Stimulated activated naive B cell treated with anti-CD40 and anti-IgM and Interleukin-4, amounts not matched to agents 10 μg/mL and 1 μg/mL and 100 μg/mL, for 72 hours (primary cell): ENCODE results near the gene ARHGEF39.
"Not testable (repeated sequence)": the region's sequence is repeated elsewhere in the genome, so short reads cannot be mapped to it uniquely, and the experiment has no call there.

ENCODE experiments used
- ATAC-seq, 2 donors: fragments of 150-1000 bp; cut with Tn5 transposase; replicated peaks; 2 replicates each; pipeline ENCODE4 v1.10.0; 2021; ENCODE audit warnings: moderate library complexity in 1 of 2
- DNase-seq: peaks from one replicate; pipeline ENCODE4 v3.0.0; 2021
- H3K27ac Mint-ChIP-seq: one replicate; pipeline ENCODE4 v1.8.0; 2022; ENCODE audit warnings: mild to moderate bottlenecking, mixed read lengths
- H3K27me3 Mint-ChIP-seq, 2 donors: one replicate each; pipeline ENCODE4 v1.8.0; 2022; ENCODE audit warnings: mixed read lengths in 2 of 2
- H3K36me3 Mint-ChIP-seq, 2 donors: one replicate each; pipeline ENCODE4 v1.8.0; 2022; ENCODE audit warnings: mixed read lengths in 2 of 2, mild to moderate bottlenecking in 1 of 2
- H3K4me1 Mint-ChIP-seq, 2 donors: one replicate each; pipeline ENCODE4 v1.8.0; 2022; ENCODE audit warnings: mixed read lengths in 2 of 2, mild to moderate bottlenecking in 1 of 2
- H3K4me3 Mint-ChIP-seq, 2 donors: one replicate each; pipeline ENCODE4 v1.8.0; 2022; ENCODE audit warnings: mild to moderate bottlenecking in 2 of 2, mixed read lengths in 2 of 2, moderate library complexity in 1 of 2
- H3K9me3 Mint-ChIP-seq, 2 donors: one replicate each; pipeline ENCODE4 v1.8.0; 2022; ENCODE audit warnings: mixed read lengths in 2 of 2, mild to moderate bottlenecking in 1 of 2

ARHGEF39 gene

GRCh38 chr9:35618854-35619799 is 45.9 kb downstream of the ARHGEF39 start:
- Mint-ChIP-seq H3K27me3 (no peaks in the 10 kb centered on the region), H3K9me3 (no peaks in the 10 kb centered on the region), H3K4me3 (peak overlapping the region; percentile 91 to 96), H3K4me1 (peaks cover 72 to 92% of the 10 kb centered on the region in 2 donors), H3K36me3 (peaks cover 39 to 43% of the 10 kb centered on the region in 2 donors), H3K27ac (peak overlapping the region; percentile 99)
- peak; percentile 70 to 74 for ATAC-seq
- DNase-seq = peak; percentile 87

GRCh38 chr9:35618325-35618727 is 46.7 kb downstream of the ARHGEF39 start, which contains the start of gene CD72:
Gene CD72 (minus strand): TSS chr9:35618413. CDS start chr9:35618303, 110 bp downstream.
- peaks cover 77 to 97% of the 10 kb centered on the region in 2 donors for H3K4me1 Mint-ChIP-seq
- H3K9me3 Mint-ChIP-seq = no peaks in the 10 kb centered on the region
- peaks cover 46 to 50% of the 10 kb centered on the region in 2 donors for H3K36me3 Mint-ChIP-seq
- H3K27me3 Mint-ChIP-seq = no peaks in the 10 kb centered on the region
- ATAC-seq = peak; percentile 39 to 40
- H3K4me3 Mint-ChIP-seq = peak within 1 kb of the TSS; percentile 91 to 96
- peak within 1 kb of the TSS; percentile 99 for H3K27ac Mint-ChIP-seq
- DNase-seq = peak; percentile 55

- DNase-seq (no peak), ATAC-seq (no peak)
- Mint-ChIP-seq H3K27me3 (no peaks in the 10 kb centered on the region), H3K27ac (peak overlapping the region; percentile 99), H3K4me1 (peaks cover 84 to 99% of the 10 kb centered on the region in 2 donors), H3K9me3 (no peaks in the 10 kb centered on the region), H3K4me3 (peak overlapping the region; percentile 91 to 96), H3K36me3 (peaks cover 51 to 57% of the 10 kb centered on the region in 2 donors)
These were observed 47.4 kb downstream of the ARHGEF39 start for GRCh38 chr9:35617548-35617947.

- Mint-ChIP-seq H3K9me3 (no peaks in the 10 kb centered on the region), H3K27me3 (no peaks in the 10 kb centered on the region), H3K4me3 (peak overlapping the region; percentile 91 to 96), H3K27ac (peak overlapping the region; percentile 99), H3K36me3 (peaks cover 56 to 60% of the 10 kb centered on the region in 2 donors), H3K4me1 (peaks cover 82 to 99% of the 10 kb centered on the region in 2 donors)
- DNase-seq = peak; percentile 76
- ATAC-seq = peak; percentile 16 to 19
These were observed 48.1 kb downstream of the ARHGEF39 start for GRCh38 chr9:35616681-35617459.

GRCh38 chr9:35615981-35616680 is 48.9 kb downstream of the ARHGEF39 start:
- no peaks in the 10 kb centered on the region for H3K27me3 Mint-ChIP-seq
- peaks cover 63 to 67% of the 10 kb centered on the region in 2 donors for H3K36me3 Mint-ChIP-seq
- ATAC-seq (no peak), DNase-seq (no peak)
- H3K4me3 Mint-ChIP-seq = peak overlapping the region; percentile 91 to 96
- H3K4me1 Mint-ChIP-seq = peaks cover 80 to 99% of the 10 kb centered on the region in 2 donors
- peak overlapping the region; percentile 99 for H3K27ac Mint-ChIP-seq
- no peaks in the 10 kb centered on the region for H3K9me3 Mint-ChIP-seq

- no peaks in the 10 kb centered on the region for H3K9me3 Mint-ChIP-seq
- peaks cover 75 to 76% of the 10 kb centered on the region in 2 donors for H3K36me3 Mint-ChIP-seq
- peak overlapping the region in 1 of 2 donors; percentile 0 for H3K4me3 Mint-ChIP-seq
- H3K27ac Mint-ChIP-seq = no peak overlapping the region
- ATAC-seq (no peak), DNase-seq (no peak)
- no peaks in the 10 kb centered on the region for H3K27me3 Mint-ChIP-seq
- peaks cover 61 to 95% of the 10 kb centered on the region in 2 donors for H3K4me1 Mint-ChIP-seq
These were observed 52.2 kb downstream of the ARHGEF39 start for GRCh38 chr9:35612843-35613242.

GRCh38 chr9:35612066-35612465 is 52.9 kb downstream of the ARHGEF39 start:
- peaks cover 59 to 96% of the 10 kb centered on the region in 2 donors for H3K4me1 Mint-ChIP-seq
- ATAC-seq, H3K4me3 Mint-ChIP-seq, H3K27me3 Mint-ChIP-seq, H3K9me3 Mint-ChIP-seq, DNase-seq: not testable (repeated sequence)
- H3K27ac Mint-ChIP-seq = peak overlapping the region; percentile 42
- peaks cover 68 to 74% of the 10 kb centered on the region in 2 donors for H3K36me3 Mint-ChIP-seq

GRCh38 chr9:35611230-35611797 is 53.7 kb downstream of the ARHGEF39 start:
- Mint-ChIP-seq H3K4me3 (no peak overlapping the region), H3K36me3 (peaks cover 64 to 74% of the 10 kb centered on the region in 2 donors), H3K27ac (peak overlapping the region; percentile 79), H3K4me1 (peaks cover 61 to 94% of the 10 kb centered on the region in 2 donors), H3K27me3 (no peaks in the 10 kb centered on the region), H3K9me3 (no peaks in the 10 kb centered on the region)
- ATAC-seq (peak; percentile 72 to 79), DNase-seq (no peak)

- ATAC-seq (no peak), DNase-seq (no peak)
- Mint-ChIP-seq H3K36me3 (peaks cover 49 to 58% of the 10 kb centered on the region in 2 donors), H3K4me1 (peaks cover 51 to 84% of the 10 kb centered on the region in 2 donors), H3K9me3 (no peaks in the 10 kb centered on the region), H3K4me3 (no peak overlapping the region), H3K27me3 (no peaks in the 10 kb centered on the region), H3K27ac (no peak overlapping the region)
These were observed 55.2 kb downstream of the ARHGEF39 start for GRCh38 chr9:35609820-35610163.
